KMS-11 (cell line): ENCODE measurements around the gene C1orf116.
"Not testable (repeated sequence)": the region's sequence is repeated elsewhere in the genome, so short reads cannot be mapped to it uniquely, and the experiment has no call there.

Experiments
- H2AFZ ChIP-seq: fragments of 200-600 bp; sonication (generic); 2 replicates; pipeline ENCODE4 v1.6.1; 2016; ENCODE audit warnings: antibody characterized with exemption, mixed run types, low read depth
- H3K27ac ChIP-seq: fragments of 200-600 bp; sonication (generic); 2 replicates; pipeline ENCODE4 v1.6.1; 2016; ENCODE audit warnings: mild to moderate bottlenecking, mixed run types
- H3K27me3 ChIP-seq: fragments of 200-600 bp; sonication (generic); 2 replicates; pipeline ENCODE4 v1.6.1; 2017; ENCODE audit warnings: mild to moderate bottlenecking, low read depth, mixed run types, moderate library complexity; ENCODE audit not compliant: insufficient read depth
- H3K36me3 ChIP-seq: fragments of 200-600 bp; sonication (generic); 2 replicates; pipeline ENCODE4 v1.6.1; 2017; ENCODE audit warnings: mild to moderate bottlenecking, mixed run types; ENCODE audit not compliant: insufficient read depth
- H3K4me1 ChIP-seq: fragments of 200-600 bp; sonication (generic); 2 replicates; pipeline ENCODE4 v1.6.1; 2016; ENCODE audit warnings: mild to moderate bottlenecking, low read depth, mixed run types; ENCODE audit not compliant: poor library complexity, severe bottlenecking
- H3K4me2 ChIP-seq: fragments of 200-600 bp; sonication (generic); 2 replicates; pipeline ENCODE4 v1.7.0; 2016; ENCODE audit warnings: mild to moderate bottlenecking, mixed run types
- H3K4me3 ChIP-seq: fragments of 200-600 bp; sonication (generic); IDR thresholded peaks from 2 replicates; pipeline ENCODE4 v1.6.1; 2017; ENCODE audit warnings: low read depth, low read length, mixed read lengths; ENCODE audit not compliant: insufficient read depth
- H3K79me2 ChIP-seq: fragments of 200-600 bp; sonication (generic); 2 replicates; pipeline ENCODE4 v1.6.1; 2016; ENCODE audit warnings: low read depth, mixed run types; ENCODE audit not compliant: insufficient read depth
- H3K9ac ChIP-seq: fragments of 200-600 bp; sonication (generic); 2 replicates; pipeline ENCODE4 v1.6.1; 2016; ENCODE audit warnings: mild to moderate bottlenecking, mixed run types
- H4K20me1 ChIP-seq: fragments of 200-600 bp; sonication (generic); 2 replicates; pipeline ENCODE4 v1.6.1; 2016; ENCODE audit warnings: mild to moderate bottlenecking, mixed run types; ENCODE audit not compliant: insufficient read depth
- CTCF ChIP-seq: fragments of 200-600 bp; sonication (generic); conservative IDR thresholded peaks from 2 replicates; pipeline ENCODE4 v1.6.1; 2017; ENCODE audit warnings: low read depth, mild to moderate bottlenecking, antibody characterized with exemption, low read length, moderate library complexity, mixed read lengths

C1orf116 gene

GRCh38 chr1:207048041-207048440 is 15.5 kb upstream of the C1orf116 start:
- peaks cover 21% of the 10 kb centered on the region for H3K79me2 ChIP-seq
- no peaks in the 10 kb centered on the region for H4K20me1 ChIP-seq
- TF ChIP-seq CTCF, result no peak
- H3K4me3 ChIP-seq, result no peak overlapping the region
- no peak overlapping the region for H3K27ac ChIP-seq
- no peaks in the 10 kb centered on the region for H3K36me3 ChIP-seq
- H3K4me1 ChIP-seq, result peaks cover 24% of the 10 kb centered on the region
- H3K27me3 ChIP-seq, result no peaks in the 10 kb centered on the region
- no peak overlapping the region for H2AFZ ChIP-seq
- H3K9ac ChIP-seq, result no peak overlapping the region
- no peak overlapping the region for H3K4me2 ChIP-seq

DNA sequence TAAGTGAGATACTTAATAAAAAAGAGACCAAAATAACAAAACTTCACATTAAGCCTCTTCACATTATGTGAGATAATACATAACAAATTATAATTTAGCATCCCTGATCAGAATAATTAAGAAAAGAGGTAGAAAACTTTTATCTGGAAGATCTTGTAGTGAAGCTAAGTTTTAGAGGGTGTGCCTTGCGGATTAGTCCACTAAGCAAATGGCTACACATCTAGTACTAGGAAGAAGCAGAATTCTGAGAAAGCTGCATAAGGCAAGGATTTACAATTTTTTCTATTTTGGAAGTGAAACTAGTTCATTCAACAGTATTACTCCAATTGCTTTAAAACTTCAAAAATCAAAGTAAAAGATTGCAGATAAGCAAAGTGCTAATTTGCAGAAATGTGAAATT is 14.9 kb upstream of the C1orf116 start:
- TF ChIP-seq CTCF, result no peak
- Histone ChIP-seq H3K27ac (no peak overlapping the region), H3K36me3 (no peaks in the 10 kb centered on the region), H3K4me2 (no peak overlapping the region), H3K4me1 (peaks cover 23% of the 10 kb centered on the region), H2AFZ (no peak overlapping the region), H4K20me1 (no peaks in the 10 kb centered on the region), H3K27me3 (no peaks in the 10 kb centered on the region), H3K9ac (no peak overlapping the region), H3K79me2 (peaks cover 21% of the 10 kb centered on the region), H3K4me3 (no peak overlapping the region)

GRCh38 chr1:207045453-207045852 is 12.9 kb upstream of the C1orf116 start:
- H3K4me3 ChIP-seq, result no peak overlapping the region
- H3K4me1 ChIP-seq, result peaks cover 19% of the 10 kb centered on the region
- H3K79me2 ChIP-seq, result peaks cover 21% of the 10 kb centered on the region
- H3K36me3 ChIP-seq, result no peaks in the 10 kb centered on the region
- H4K20me1 ChIP-seq, result no peaks in the 10 kb centered on the region
- no peak overlapping the region for H3K27ac ChIP-seq
- H3K27me3 ChIP-seq, result no peaks in the 10 kb centered on the region
- TF ChIP-seq CTCF, result no peak
- no peak overlapping the region for H3K9ac ChIP-seq
- no peak overlapping the region for H3K4me2 ChIP-seq
- H2AFZ ChIP-seq, result no peak overlapping the region

GRCh38 chr1:207041397-207041796 is 8.8 kb upstream of the C1orf116 start:
- not testable (repeated sequence) for H3K9ac ChIP-seq, H3K27me3 ChIP-seq, H3K4me3 ChIP-seq, H2AFZ ChIP-seq, H3K4me1 ChIP-seq, H3K4me2 ChIP-seq, H3K79me2 ChIP-seq, H3K27ac ChIP-seq, H3K36me3 ChIP-seq, H4K20me1 ChIP-seq

- Histone ChIP-seq H3K4me2 (no peak overlapping the region), H3K9ac (no peak overlapping the region), H3K4me3 (no peak overlapping the region), H3K27ac (no peak overlapping the region), H3K79me2 (no peaks in the 10 kb centered on the region), H3K27me3 (no peaks in the 10 kb centered on the region), H2AFZ (no peak overlapping the region), H4K20me1 (no peaks in the 10 kb centered on the region), H3K36me3 (no peaks in the 10 kb centered on the region), H3K4me1 (no peaks in the 10 kb centered on the region)
- TF ChIP-seq CTCF, result no peak
These were observed 7.6 kb upstream of the C1orf116 start for GRCh38 chr1:207040181-207040533.
